ENCODE data around the gene FYCO1. TPM values are rescaled to one million over a fixed set of nuclear protein-coding genes. Genes with fewer than 3 reads are reported as not detected.

Gene FYCO1
- total and polyA plus RNA-seq, 10 of the 15 experiments (the other 5 are each of a cell fraction or from before 2014, with no cell fraction given) = 1.5 to 8.4 (median 6.5) TPM

DNA sequence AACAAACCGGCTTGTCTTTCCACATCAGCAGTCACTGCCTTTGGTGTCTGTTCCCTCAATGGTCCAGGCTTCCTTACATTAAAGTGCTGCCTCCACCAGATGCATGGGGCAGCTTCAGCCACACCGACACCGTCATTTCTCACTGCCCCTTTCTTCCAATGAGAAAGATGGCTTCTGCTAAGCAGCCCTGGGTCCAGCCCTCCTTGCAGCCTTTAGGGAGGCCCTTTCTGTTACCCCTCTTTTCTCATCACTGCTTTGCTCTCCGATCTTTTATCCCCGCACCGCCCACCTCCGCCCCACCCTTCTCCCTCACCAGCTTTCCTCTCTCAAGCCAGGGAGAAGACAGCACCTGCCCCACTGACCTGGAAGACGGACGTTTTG, 80.6 kb downstream of the FYCO1 start (continued):
- no peak for TF ChIP-seq CREM (IDR thresholded peaks at IDR 0.05; ENCODE audit: low read depth)
- TF ChIP-seq RUNX3 (IDR thresholded peaks at IDR 0.05; ENCODE audit: low read length) = no peak

DNA sequence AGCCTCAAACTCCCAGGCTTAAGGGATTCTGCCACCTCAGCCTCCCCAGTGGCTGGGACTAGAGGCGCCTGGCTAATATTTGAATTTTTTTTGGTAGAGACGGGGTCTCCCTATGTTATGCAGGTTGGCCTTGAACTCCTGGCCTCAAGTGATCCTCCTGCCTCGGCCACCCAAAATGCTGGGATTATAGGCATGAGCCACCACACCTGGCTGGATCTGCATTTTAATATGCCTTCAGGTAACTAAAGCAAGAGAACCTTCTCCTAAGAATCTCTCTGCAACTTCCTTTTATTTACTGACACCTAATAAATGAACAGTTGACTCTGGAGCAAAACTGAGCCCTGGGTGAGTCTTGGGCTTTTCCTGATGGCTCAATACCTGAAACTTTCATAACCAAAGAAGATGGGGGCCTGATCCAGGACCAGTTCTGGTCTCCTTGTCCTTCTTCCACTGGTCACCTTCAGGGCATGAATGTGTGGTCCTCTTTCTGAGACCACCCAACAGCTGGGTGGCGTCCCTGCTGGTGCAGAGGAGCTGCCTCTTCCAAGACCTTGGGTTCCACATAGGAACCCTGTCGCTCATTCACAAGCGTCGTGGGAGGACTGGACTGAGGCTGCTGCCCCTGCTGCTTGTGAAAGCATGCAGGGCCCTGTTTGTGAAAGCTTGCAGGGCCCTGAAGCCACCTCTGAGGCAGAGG, 81.1 kb downstream of the FYCO1 start:
- WGBS (ENCODE audit: insufficient coverage, insufficient replicate concordance, low lambda C conversion rate, missing lambda C conversion rate) = 91% methylated on average over 7 of the region's 7 CpGs
- ATAC-seq (peak; percentile 15), FAIRE-seq (no peak), DNase-seq (ENCODE audit: low read depth, low spot score) (no peak)
- Histone ChIP-seq H3K9ac (ENCODE audit: control insufficient read depth, insufficient read depth, low read length) (peak overlapping the region; percentile 41; the same call in 1 of the 2 replicates), H3K9me3 (replicated peaks; ENCODE audit: control insufficient read depth, insufficient read depth, low read length) (no peaks in the 10 kb centered on the region; the same call in 2 of the 3 replicates), H3K79me2 (ENCODE audit: control insufficient read depth, insufficient read depth, low read length) (no peaks in the 10 kb centered on the region), H3K4me2 (ENCODE audit: control insufficient read depth, insufficient read depth) (peak overlapping the region; percentile 45), H3K4me1 (ENCODE audit: control insufficient read depth, insufficient read depth, low read length) (peaks cover 29% of the 10 kb centered on the region), H4K20me1 (ENCODE audit: control insufficient read depth, insufficient read depth) (no peaks in the 10 kb centered on the region), H3K4me3 (peak overlapping the region; percentile 3; the same call in 1 of the 2 replicates), H3K27me3 (replicated peaks in 1 of 2; ENCODE audit: control insufficient read depth in 2 of 2, insufficient read depth in 2 of 2, low read length in 1 of 2) (no peaks in the 10 kb centered on the region; a peak in 1 of 4 replicates), H3K36me3 (ENCODE audit: control insufficient read depth in 2 of 2, insufficient read depth in 2 of 2, low read length in 1 of 2) (no peaks in the 10 kb centered on the region), H3K27ac (ENCODE audit: control insufficient read depth, insufficient read depth) (peak overlapping the region; percentile 74; the same call in 1 of the 2 replicates), H2AFZ (ENCODE audit: control insufficient read depth, low read depth, low read length) (no peak overlapping the region)
- SMC1A ChIA-PET (ENCODE audit: uncharacterized antibody, unreplicated experiment) = interaction anchor here (0.8 to 2.5 kb wide), 11 partner anchors 10 to 88 kb away, joined by 3 to 18 read pairs (median 6); no protein-coding TSS in a partner anchor
- intact Hi-C loops (cut with micrococcal nuclease; ENCODE audit: unreplicated experiment) = loop anchor here (1.0 kb wide), 2 partner anchors 33 to 49 kb away; no protein-coding TSS in a partner anchor
- in situ Hi-C loops (cut with MboI) = loop anchor here (5.0 kb wide), 1 partner anchor 52 kb away; no protein-coding TSS in a partner anchor
- BruUV-seq (replicated peaks) = no TSS peak
- POLR2A ChIA-PET = interaction anchor here (0.9 to 3.5 kb wide), 6 partner anchors 9 to 181 kb away, joined by 3 to 23 read pairs (median 14); no protein-coding TSS in a partner anchor
- CTCF ChIA-PET = interaction anchor here (0.8 to 1.7 kb wide), 8 partner anchors 12 to 155 kb away, joined by 3 to 6 read pairs (median 3); partner anchors contain the start of gene CCR9
- RAD21 ChIA-PET (ENCODE audit: unreplicated experiment) = interaction anchor here (0.9 to 11.1 kb wide), 11 partner anchors 9 to 224 kb away, joined by 3 to 169 read pairs (median 8); partner anchors contain the start of genes CCR9 and LZTFL1
- TF ChIP-seq CHD2 (IDR thresholded peaks at IDR 0.05; ENCODE audit: borderline replicate concordance, low read depth, low read length) (0 out of 2 replicates have a peak, but pooled peaks have one; percentile 18), LARP7 (IDR thresholded peaks at IDR 0.05) (peak; percentile 74), ZBED1 (IDR thresholded peaks at IDR 0.05; ENCODE audit: borderline replicate concordance) (peak; percentile 70; the same call in 1 of the 2 replicates), FOXM1 (IDR thresholded peaks at IDR 0.05; ENCODE audit: low read depth, low read length) (peak; percentile 49; the same call in 1 of the 2 replicates), CHD4 (IDR thresholded peaks at IDR 0.05) (no peak), MYC (IDR thresholded peaks at IDR 0.05; ENCODE audit: insufficient read depth, insufficient read length, insufficient replicate concordance, low read length, severe bottlenecking) (no peak), CREM (IDR thresholded peaks at IDR 0.05; ENCODE audit: low read depth) (no peak), NR2C1 (IDR thresholded peaks at IDR 0.05) (no peak), GATAD2B (conservative IDR thresholded peaks at IDR 0.05; ENCODE audit: low read depth) (peak; percentile 19; the same call in 1 of the 2 replicates)
- TF ChIP-seq, protein P1, sequence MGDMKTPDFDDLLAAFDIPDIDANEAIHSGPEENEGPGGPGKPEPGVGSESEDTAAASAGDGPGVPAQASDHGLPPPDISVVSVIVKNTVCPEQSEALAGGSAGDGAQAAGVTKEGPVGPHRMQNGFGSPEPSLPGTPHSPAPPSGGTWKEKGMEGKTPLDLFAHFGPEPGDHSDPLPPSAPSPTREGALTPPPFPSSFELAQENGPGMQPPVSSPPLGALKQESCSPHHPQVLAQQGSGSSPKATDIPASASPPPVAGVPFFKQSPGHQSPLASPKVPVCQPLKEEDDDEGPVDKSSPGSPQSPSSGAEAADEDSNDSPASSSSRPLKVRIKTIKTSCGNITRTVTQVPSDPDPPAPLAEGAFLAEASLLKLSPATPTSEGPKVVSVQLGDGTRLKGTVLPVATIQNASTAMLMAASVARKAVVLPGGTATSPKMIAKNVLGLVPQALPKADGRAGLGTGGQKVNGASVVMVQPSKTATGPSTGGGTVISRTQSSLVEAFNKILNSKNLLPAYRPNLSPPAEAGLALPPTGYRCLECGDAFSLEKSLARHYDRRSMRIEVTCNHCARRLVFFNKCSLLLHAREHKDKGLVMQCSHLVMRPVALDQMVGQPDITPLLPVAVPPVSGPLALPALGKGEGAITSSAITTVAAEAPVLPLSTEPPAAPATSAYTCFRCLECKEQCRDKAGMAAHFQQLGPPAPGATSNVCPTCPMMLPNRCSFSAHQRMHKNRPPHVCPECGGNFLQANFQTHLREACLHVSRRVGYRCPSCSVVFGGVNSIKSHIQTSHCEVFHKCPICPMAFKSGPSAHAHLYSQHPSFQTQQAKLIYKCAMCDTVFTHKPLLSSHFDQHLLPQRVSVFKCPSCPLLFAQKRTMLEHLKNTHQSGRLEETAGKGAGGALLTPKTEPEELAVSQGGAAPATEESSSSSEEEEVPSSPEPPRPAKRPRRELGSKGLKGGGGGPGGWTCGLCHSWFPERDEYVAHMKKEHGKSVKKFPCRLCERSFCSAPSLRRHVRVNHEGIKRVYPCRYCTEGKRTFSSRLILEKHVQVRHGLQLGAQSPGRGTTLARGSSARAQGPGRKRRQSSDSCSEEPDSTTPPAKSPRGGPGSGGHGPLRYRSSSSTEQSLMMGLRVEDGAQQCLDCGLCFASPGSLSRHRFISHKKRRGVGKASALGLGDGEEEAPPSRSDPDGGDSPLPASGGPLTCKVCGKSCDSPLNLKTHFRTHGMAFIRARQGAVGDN (IDR thresholded peaks at IDR 0.05) = peak; percentile 88
- TF ChIP-seq, protein P2, sequence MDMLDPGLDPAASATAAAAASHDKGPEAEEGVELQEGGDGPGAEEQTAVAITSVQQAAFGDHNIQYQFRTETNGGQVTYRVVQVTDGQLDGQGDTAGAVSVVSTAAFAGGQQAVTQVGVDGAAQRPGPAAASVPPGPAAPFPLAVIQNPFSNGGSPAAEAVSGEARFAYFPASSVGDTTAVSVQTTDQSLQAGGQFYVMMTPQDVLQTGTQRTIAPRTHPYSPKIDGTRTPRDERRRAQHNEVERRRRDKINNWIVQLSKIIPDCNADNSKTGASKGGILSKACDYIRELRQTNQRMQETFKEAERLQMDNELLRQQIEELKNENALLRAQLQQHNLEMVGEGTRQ (IDR thresholded peaks at IDR 0.05; ENCODE audit: borderline replicate concordance, low read depth, low read length) = no peak
- TF ChIP-seq, protein P3, sequence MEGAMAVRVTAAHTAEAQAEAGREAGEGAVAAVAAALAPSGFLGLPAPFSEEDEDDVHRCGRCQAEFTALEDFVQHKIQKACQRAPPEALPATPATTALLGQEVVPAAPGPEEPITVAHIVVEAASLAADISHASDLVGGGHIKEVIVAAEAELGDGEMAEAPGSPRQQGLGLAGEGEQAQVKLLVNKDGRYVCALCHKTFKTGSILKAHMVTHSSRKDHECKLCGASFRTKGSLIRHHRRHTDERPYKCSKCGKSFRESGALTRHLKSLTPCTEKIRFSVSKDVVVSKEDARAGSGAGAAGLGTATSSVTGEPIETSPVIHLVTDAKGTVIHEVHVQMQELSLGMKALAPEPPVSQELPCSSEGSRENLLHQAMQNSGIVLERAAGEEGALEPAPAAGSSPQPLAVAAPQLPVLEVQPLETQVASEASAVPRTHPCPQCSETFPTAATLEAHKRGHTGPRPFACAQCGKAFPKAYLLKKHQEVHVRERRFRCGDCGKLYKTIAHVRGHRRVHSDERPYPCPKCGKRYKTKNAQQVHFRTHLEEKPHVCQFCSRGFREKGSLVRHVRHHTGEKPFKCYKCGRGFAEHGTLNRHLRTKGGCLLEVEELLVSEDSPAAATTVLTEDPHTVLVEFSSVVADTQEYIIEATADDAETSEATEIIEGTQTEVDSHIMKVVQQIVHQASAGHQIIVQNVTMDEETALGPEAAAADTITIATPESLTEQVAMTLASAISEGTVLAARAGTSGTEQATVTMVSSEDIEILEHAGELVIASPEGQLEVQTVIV (IDR thresholded peaks at IDR 0.05; ENCODE audit: borderline replicate concordance, partially characterized antibody) = no peak

Data from GM12878 (cell line).